CD4-positive, alpha-beta T cell treated with Interleukin-6 for 4 hours (primary cell): ENCODE data around the gene RTTN.

ENCODE experiments used
- DNase-seq: peaks from one replicate; pipeline ENCODE4 v3.0.0-alpha.2; 2020; ENCODE audit warnings: mixed read lengths

Gene RTTN

GRCh38 chr18:70200286-70200685 lies 5.2 kb downstream of the RTTN start:
- DNase-seq, result no peak

DNA sequence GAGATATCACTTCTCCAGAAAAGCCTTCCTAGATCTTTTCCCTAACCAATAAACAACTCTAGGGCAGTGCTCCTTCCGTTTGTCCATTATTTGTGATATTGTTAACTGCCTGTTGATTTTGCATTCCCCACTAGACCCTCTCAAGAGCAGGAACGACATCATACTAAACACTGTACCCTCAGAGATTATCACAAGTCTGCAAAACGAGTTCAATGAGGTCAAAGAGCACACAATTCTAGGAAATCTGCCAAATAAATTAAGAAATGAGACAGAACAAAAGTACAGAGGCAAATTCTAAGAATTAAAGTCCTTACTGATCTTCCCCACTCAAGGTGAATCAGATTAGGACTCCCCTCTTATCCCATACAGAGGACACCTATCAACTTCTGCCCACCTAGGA lies 7.6 kb downstream of the RTTN start:
- DNase-seq, result no peak

- DNase-seq, result no peak
Observed at GRCh38 chr18:70197026-70197425, 8.5 kb downstream of the RTTN start.

DNA sequence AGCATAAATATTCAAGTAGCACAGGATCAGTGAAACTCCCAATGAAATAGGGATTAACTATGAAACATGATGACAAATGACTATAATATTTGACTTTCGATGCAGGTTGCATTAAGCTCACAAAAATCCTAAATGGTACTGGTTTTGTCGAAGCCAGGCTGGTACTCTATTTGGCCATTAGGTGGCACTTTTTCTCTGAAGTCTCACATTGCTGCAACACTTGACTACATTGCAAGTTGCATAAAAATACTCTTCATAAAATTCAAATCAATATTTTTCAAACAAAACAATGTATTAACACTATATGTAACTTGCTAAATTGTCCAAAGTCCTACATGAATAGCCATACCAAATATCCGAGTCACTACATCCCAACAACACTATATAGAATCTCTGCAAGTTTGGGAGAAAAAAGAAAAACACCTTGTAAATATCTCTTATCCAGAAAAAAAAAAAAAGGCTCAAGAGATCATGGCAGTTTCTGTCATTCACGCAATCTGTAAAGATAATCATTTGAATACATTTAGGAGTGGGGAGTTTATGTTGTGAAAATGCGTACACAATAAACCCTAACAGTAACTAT lies 9.5 kb downstream of the RTTN start:
- peak; percentile 4 for DNase-seq

GRCh38 chr18:70195014-70195614 lies 10.4 kb downstream of the RTTN start:
- DNase-seq, result no peak

GRCh38 chr18:70194227-70194890 lies 11.1 kb downstream of the RTTN start:
- DNase-seq, result no peak

DNA sequence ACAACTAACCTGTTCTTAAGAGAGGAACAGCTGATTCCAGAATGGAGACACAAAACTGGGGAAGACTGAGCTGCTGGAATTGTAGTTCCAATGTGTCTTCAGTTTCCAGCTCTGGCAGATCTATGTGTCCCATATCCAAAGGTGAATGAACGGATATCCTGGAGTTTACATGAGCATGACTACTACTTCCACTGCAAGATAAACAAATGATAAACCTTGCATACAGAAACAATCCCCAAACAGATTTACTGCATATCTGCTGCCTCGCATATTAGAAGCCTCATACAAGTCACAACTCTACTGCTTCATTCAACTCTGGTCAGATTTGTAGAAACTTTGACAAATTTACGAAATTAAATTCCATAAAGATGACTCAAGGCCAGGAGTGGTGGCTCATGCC lies 15.0 kb downstream of the RTTN start:
- DNase-seq, result no peak

DNA sequence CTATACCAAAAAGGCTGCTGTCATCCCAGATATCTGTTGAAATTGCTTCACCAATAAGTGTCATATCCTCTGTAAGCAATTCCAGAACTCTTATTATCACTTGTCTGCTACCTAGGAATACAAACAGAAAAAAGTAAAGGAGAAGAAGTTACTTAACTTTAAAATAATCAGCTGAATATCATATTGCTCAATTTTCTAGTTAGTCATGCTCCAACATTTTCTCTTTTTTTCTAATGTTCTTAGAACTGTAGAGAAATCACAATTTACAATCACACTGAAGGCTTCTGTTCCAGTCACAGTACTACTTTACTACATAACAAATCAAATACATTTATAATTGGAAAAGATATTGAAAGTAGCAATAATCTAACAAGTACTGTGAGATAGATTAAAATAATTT lies 17.4 kb downstream of the RTTN start:
- no peak for DNase-seq

DNA sequence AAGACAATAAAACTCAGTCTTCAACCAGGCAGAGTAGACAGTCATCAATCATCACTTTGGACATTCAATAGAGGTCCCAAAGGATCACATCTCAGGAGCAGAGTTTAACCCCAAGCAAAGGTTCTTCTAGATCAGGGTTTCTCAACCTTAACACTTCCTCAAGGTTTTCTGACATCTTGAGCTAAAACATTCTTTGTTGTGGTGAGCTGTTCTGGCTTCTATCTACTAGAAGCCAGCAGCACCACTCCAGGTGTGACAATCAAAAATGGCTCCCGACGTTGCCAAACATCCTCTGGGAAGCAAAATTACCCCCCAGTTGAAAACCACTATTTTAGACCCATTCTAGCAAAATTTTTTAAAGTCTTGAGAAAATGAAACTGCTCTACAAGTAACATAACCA lies 22.0 kb downstream of the RTTN start:
- no peak for DNase-seq

DNA sequence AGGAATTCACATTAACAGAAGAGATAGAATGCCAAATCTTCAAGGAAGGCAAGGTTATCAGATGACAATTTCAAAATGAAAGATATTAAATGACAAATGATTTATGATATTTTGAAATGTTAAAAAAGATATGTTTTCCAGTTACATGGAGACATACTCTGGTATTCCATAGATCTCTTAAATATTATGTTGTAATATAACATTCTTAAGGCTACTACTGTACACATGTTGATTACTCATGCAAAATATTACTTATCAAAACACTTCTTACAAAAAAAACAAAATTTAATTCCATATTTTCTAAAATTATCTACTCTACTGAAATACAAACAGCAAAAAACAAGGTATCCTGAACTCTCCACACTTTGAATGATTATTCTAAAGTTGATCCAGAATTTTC lies 22.9 kb downstream of the RTTN start:
- DNase-seq, result no peak

- DNase-seq, result no peak
Observed at GRCh38 chr18:70181725-70182124, 23.8 kb downstream of the RTTN start.

GRCh38 chr18:70181015-70181414 lies 24.5 kb downstream of the RTTN start:
- no peak for DNase-seq

DNA sequence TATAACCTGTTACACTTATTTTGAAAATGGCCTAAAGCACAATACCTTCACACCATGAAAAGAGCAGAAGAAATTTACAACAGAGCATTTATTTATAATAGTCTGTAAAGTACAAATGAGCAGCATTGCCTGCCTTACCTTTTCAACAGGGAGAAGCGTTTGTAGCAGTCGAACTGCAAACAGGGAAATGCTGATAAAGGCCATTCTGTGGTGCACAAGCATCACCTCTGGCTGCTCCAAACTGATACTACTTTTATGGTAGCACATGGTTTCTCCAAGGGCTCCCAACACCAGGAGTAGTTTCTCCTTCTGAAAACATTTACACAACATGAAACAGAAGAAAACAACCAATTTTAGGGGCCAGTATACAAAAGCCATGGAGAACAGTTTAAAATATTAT lies 28.9 kb downstream of the RTTN start:
- DNase-seq, result no peak

- DNase-seq, result no peak
Observed at GRCh38 chr18:70175216-70175615, 30.3 kb downstream of the RTTN start.

GRCh38 chr18:70172225-70172624 lies 33.3 kb downstream of the RTTN start:
- no peak for DNase-seq

- no peak for DNase-seq
Observed at GRCh38 chr18:70169747-70170146, 35.7 kb downstream of the RTTN start.

- no peak for DNase-seq
Observed at GRCh38 chr18:70166668-70167067, 38.8 kb downstream of the RTTN start.

- no peak for DNase-seq
Observed at GRCh38 chr18:70165936-70166335, 39.6 kb downstream of the RTTN start.

DNA sequence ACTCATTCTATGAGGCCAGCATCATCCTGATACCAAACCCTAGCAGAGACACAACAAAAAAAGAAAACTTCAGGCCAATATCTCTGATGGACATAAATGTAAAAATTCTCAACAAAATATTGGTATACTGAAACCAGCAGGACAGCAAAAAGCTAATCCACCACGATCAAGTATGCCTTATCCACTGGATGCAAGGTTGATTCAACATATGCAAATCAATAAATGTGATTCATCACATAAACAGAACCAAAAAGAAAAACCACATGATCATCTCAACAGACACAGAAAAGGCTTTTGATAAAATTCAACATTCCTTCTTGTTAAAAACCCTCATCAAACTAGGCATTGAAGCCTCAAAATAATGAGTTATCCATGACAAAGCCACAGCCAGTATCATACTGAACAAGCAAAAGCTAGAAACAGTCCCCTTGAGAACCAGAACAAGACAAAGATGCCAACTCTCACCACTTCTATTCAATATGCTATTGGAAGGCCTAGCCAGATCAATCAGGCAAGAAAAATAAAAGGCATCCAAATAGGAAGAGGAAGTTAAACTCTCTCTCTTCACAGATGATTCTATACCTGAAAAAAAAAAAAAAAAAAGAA lies 45.3 kb downstream of the RTTN start:
- DNase-seq, result no peak

- no peak for DNase-seq
Observed at GRCh38 chr18:70158992-70159717, 46.3 kb downstream of the RTTN start.

- DNase-seq, result no peak
Observed at GRCh38 chr18:70156886-70157285, 48.6 kb downstream of the RTTN start.

- DNase-seq, result no peak
Observed at GRCh38 chr18:70154591-70155194, 50.8 kb downstream of the RTTN start.

DNA sequence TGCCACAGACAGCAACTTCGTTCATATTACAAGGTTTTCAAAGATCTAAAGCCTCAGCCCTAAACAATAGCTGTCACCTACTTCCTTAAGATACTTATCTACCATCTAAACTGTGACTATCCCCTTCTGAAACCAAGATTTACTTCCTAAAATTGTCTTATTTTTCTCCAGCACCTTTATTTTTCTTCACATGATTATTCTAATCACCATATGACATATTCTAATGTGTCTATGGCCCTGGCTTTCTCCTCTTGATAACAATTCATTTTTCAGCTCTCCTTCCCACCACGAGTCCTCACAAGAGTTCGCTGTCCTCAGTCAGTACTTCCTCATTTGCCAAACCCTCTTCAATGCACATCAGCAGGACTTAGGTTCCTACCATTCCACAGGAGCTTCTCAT lies 53.9 kb downstream of the RTTN start:
- no peak for DNase-seq
